IMR-90 (cell line): ENCODE data around the gene SETD2. TPM values are rescaled to one million over a fixed set of nuclear protein-coding genes. Genes with fewer than 3 reads are reported as not detected.

Source experiments
- ATAC-seq: fragments of 200-7000 bp; cut with Tn5 transposase; 2 replicates; pipeline ENCODE4 v1.9.1; 2020; ENCODE audit warnings: low read depth, mild to moderate bottlenecking, moderate library complexity
- BruUV-seq: library from RNA; stranded (reverse); fragments of 400-500 nt; replicated peaks from 2 replicates; lab custom pipeline; 2021; lab: Mats Ljungman, UMichigan
- CTCF ChIA-PET: fragments of 300-600 bp; formaldehyde crosslinking; extraction: SDS; loops from one replicate; lab custom pipeline; 2021; ENCODE audit warnings: antibody characterized with exemption; lab: Yijun Ruan, JAX
- POLR2A ChIA-PET: fragments of 300-600 bp; sonication (Branson Sonifier 250); formaldehyde crosslinking; loops from one replicate; lab custom pipeline; 2022; ENCODE audit warnings: antibody characterized with exemption; ENCODE audit not compliant: unreplicated experiment; lab: Charles Lee
- DNase-seq: peaks from one replicate; pipeline ENCODE4 v3.0.0; 2013
- H2AFZ ChIP-seq: replicated peaks from 2 replicates; pipeline ENCODE3; 2013; ENCODE audit warnings: low read length, mild to moderate bottlenecking; ENCODE audit not compliant: poor library complexity
- H2AK5ac ChIP-seq: 2 replicates; pipeline ENCODE4 v1.6.1; 2013; ENCODE audit warnings: low read depth, low read length, inconsistent platforms
- H2AK9ac ChIP-seq: replicated peaks from 2 replicates; pipeline ENCODE3; 2013; ENCODE audit warnings: mild to moderate bottlenecking, low read depth, low read length, moderate library complexity; ENCODE audit not compliant: poor library complexity
- H2BK120ac ChIP-seq: 2 replicates; pipeline ENCODE4 v1.6.1; 2013; ENCODE audit warnings: low read depth, low read length, inconsistent platforms
- H2BK15ac ChIP-seq: 3 replicates; pipeline ENCODE4 v1.6.1; 2013; ENCODE audit warnings: low read depth, low read length, inconsistent platforms
- H2BK20ac ChIP-seq: 2 replicates; pipeline ENCODE4 v1.6.1; 2013; ENCODE audit warnings: low read depth, mild to moderate bottlenecking, inconsistent platforms, low read length, moderate library complexity
- H2BK5ac ChIP-seq: 2 replicates; pipeline ENCODE4 v1.6.1; 2013; ENCODE audit warnings: mild to moderate bottlenecking, low read depth, low read length, inconsistent platforms; ENCODE audit not compliant: poor library complexity, severe bottlenecking
- H3K14ac ChIP-seq: replicated peaks from 2 replicates; pipeline ENCODE4 v1.6.1; 2013; ENCODE audit warnings: low read depth, low read length, inconsistent platforms
- H3K18ac ChIP-seq: 2 replicates; pipeline ENCODE4 v1.6.1; 2013; ENCODE audit warnings: low read depth, low read length, control low read depth
- H3K23ac ChIP-seq: 2 replicates; pipeline ENCODE4 v1.6.1; 2013; ENCODE audit warnings: low read depth, low read length, inconsistent platforms
- H3K27ac ChIP-seq: 2 replicates; pipeline ENCODE4 v1.5.1; 2013; ENCODE audit warnings: mild to moderate bottlenecking, control low read depth, low read length; ENCODE audit not compliant: insufficient read depth
- H3K27me3 ChIP-seq: 2 replicates; pipeline ENCODE4 v1.6.1; 2013; ENCODE audit warnings: low read length; ENCODE audit not compliant: control insufficient read depth, insufficient read depth
- H3K36me3 ChIP-seq: 2 replicates; pipeline ENCODE4 v1.6.1; 2013; ENCODE audit warnings: low read length, mixed read lengths; ENCODE audit not compliant: control insufficient read depth, insufficient read depth
- H3K4ac ChIP-seq: 2 replicates; pipeline ENCODE4 v1.6.1; 2013; ENCODE audit warnings: low read depth, low read length, inconsistent platforms
- H3K4me1 ChIP-seq: 2 replicates; pipeline ENCODE4 v1.6.1; 2013; ENCODE audit warnings: low read length, mixed read lengths; ENCODE audit not compliant: control insufficient read depth, insufficient read depth
- H3K4me2 ChIP-seq: 2 replicates; pipeline ENCODE4 v1.6.1; 2013; ENCODE audit warnings: low read depth, mild to moderate bottlenecking, control low read depth, low read length, moderate library complexity
- H3K4me3 ChIP-seq: 2 replicates; pipeline ENCODE4 v1.5.1; 2013; ENCODE audit warnings: low read depth, mild to moderate bottlenecking, control low read depth, low read length, moderate library complexity; ENCODE audit not compliant: insufficient read depth
- H3K56ac ChIP-seq: 2 replicates; pipeline ENCODE4 v1.6.1; 2013; ENCODE audit warnings: low read length, inconsistent platforms; ENCODE audit not compliant: insufficient read depth; ENCODE audit errors: extremely low read depth
- H3K79me1 ChIP-seq, 2 experiments: 2 replicates each; pipeline ENCODE4 v1.6.1; 2013; ENCODE audit warnings: low read length in 2 of 2, inconsistent platforms in 1 of 2, low read depth in 1 of 2
- H3K9ac ChIP-seq: 2 replicates; pipeline ENCODE4 v1.6.1; 2013; ENCODE audit warnings: low read depth, low read length, control low read depth
- H3K9me1 ChIP-seq: 2 replicates; pipeline ENCODE4 v1.6.1; 2013; ENCODE audit warnings: low read length, inconsistent platforms; ENCODE audit not compliant: insufficient read depth
- H3K9me3 ChIP-seq: 2 replicates; pipeline ENCODE4 v1.6.1; 2013; ENCODE audit warnings: low read length; ENCODE audit not compliant: control insufficient read depth, insufficient read depth
- H4K20me1 ChIP-seq: 2 replicates; pipeline ENCODE4 v1.6.1; 2013; ENCODE audit warnings: low read length, inconsistent platforms; ENCODE audit not compliant: insufficient read depth
- H4K5ac ChIP-seq: 2 replicates; pipeline ENCODE4 v1.6.1; 2013; ENCODE audit warnings: mild to moderate bottlenecking, low read depth, low read length, control low read depth
- H4K8ac ChIP-seq, 2 experiments: 2 replicates each; pipeline ENCODE4 v1.6.1; 2013; ENCODE audit warnings: low read depth in 2 of 2, low read length in 2 of 2, control low read depth in 1 of 2, inconsistent platforms in 1 of 2
- H4K91ac ChIP-seq: 2 replicates; pipeline ENCODE4 v1.6.1; 2013; ENCODE audit warnings: low read depth, low read length, inconsistent platforms; ENCODE audit not compliant: insufficient read depth
- BHLHE40 ChIP-seq: fragments of 150-350 bp; IDR thresholded peaks from 2 replicates; pipeline ENCODE4 v1.6.1; 2016; ENCODE audit warnings: mild to moderate bottlenecking, low read depth, low read length
- CEBPB ChIP-seq: IDR thresholded peaks from 2 replicates; pipeline ENCODE4 v1.6.1; 2012; ENCODE audit warnings: low read depth, low read length, improper control_type of control experiment
- CHD1 ChIP-seq: IDR thresholded peaks from 2 replicates; pipeline ENCODE4 v1.6.1; 2012; ENCODE audit warnings: low read depth, low read length, improper control_type of control experiment
- CTCF ChIP-seq: conservative IDR thresholded peaks from 2 replicates; pipeline ENCODE4 v1.5.1; 2012; ENCODE audit warnings: mild to moderate bottlenecking, low read depth, low read length, improper control_type of control experiment
- ELK1 ChIP-seq: fragments of 150-350 bp; IDR thresholded peaks from 2 replicates; pipeline ENCODE4 v1.6.1; 2016; ENCODE audit warnings: low read depth, mild to moderate bottlenecking, low read length, moderate library complexity, borderline replicate concordance
- FOS ChIP-seq: fragments of 150-350 bp; IDR thresholded peaks from 2 replicates; pipeline ENCODE4 v1.6.1; 2016; ENCODE audit warnings: low read depth, low read length
- MAFK ChIP-seq: IDR thresholded peaks from 2 replicates; pipeline ENCODE4 v1.6.1; 2012; ENCODE audit warnings: low read depth, low read length, improper control_type of control experiment
- MAZ ChIP-seq: IDR thresholded peaks from 2 replicates; pipeline ENCODE4 v1.6.1; 2012; ENCODE audit warnings: low read depth, mild to moderate bottlenecking, low read length, improper control_type of control experiment, moderate library complexity, borderline replicate concordance
- MXI1 ChIP-seq: IDR thresholded peaks from 2 replicates; pipeline ENCODE4 v1.6.1; 2012; ENCODE audit warnings: low read depth, mild to moderate bottlenecking, low read length, moderate library complexity, borderline replicate concordance
- NFE2L2 ChIP-seq: fragments of 150-350 bp; IDR thresholded peaks from 2 replicates; pipeline ENCODE4 v1.6.1; 2016; ENCODE audit warnings: low read depth, mild to moderate bottlenecking, low read length
- POLR2A ChIP-seq: IDR thresholded peaks from 2 replicates; pipeline ENCODE4 v1.6.1; 2012; ENCODE audit warnings: mild to moderate bottlenecking, low read depth, low read length
- RAD21 ChIP-seq: IDR thresholded peaks from 2 replicates; pipeline ENCODE4 v1.6.1; 2012; ENCODE audit warnings: low read length, improper control_type of control experiment
- RCOR1 ChIP-seq: IDR thresholded peaks from 2 replicates; pipeline ENCODE4 v1.6.1; 2012; ENCODE audit warnings: mild to moderate bottlenecking, low read length, improper control_type of control experiment; ENCODE audit not compliant: insufficient replicate concordance
- RFX5 ChIP-seq: IDR thresholded peaks from 2 replicates; pipeline ENCODE4 v1.8.0; 2012; ENCODE audit warnings: low read depth, mild to moderate bottlenecking, low read length, moderate library complexity
- SMC3 ChIP-seq: fragments of 150-350 bp; IDR thresholded peaks from 2 replicates; pipeline ENCODE4 v1.6.1; 2016; ENCODE audit warnings: low read depth, mild to moderate bottlenecking, antibody characterized with exemption, low read length, moderate library complexity
- USF2 ChIP-seq: fragments of 150-350 bp; IDR thresholded peaks from 2 replicates; pipeline ENCODE4 v1.6.1; 2017; ENCODE audit warnings: mild to moderate bottlenecking, antibody characterized with exemption, low read length, low read depth
- WGBS, 2 experiments: methylation state at CpG; one replicate each; pipeline versions ENCODE4 v1.1.5 to v1.1.7; 2013; ENCODE audit warnings: missing lambda C conversion rate in 2 of 2; ENCODE audit not compliant: insufficient read length in 1 of 2; ENCODE audit errors: extremely low coverage in 2 of 2; 5-methylcytosine and 5-hydroxymethylcytosine counted together
- dilution Hi-C: fragments of 300-500 bp; cut with HindIII; formaldehyde crosslinking; loops from one replicate; pipeline ENCODE4 v1.14.3; 2018; ENCODE audit warnings: low sequenced_read_pairs; ENCODE audit not compliant: unreplicated experiment
- in situ Hi-C: fragments of 300-500 bp; cut with MboI; formaldehyde crosslinking; loops from 3 replicates; pipeline ENCODE4 v1.14.3; 2019; ENCODE audit warnings: low sequenced_read_pairs, inconsistent platforms, mixed read lengths
- intact Hi-C: fragments of 100-400 bp; cut with micrococcal nuclease; formaldehyde crosslinking; loops from 2 replicates; pipeline ENCODE4 v1.10.0; 2022
- polyA plus RNA-seq, 3 experiments: library from polyadenylated mRNA; depleted of rRNA; stranded (reverse); fragments of >200 nt; gene quantifications; 2 replicates each; pipeline ENCODE4 v1.2.3, GENCODE V29; 2012; ENCODE audit warnings: low replicate concordance in 1 of 3
- total RNA-seq: library from RNA; depleted of rRNA; stranded (reverse); fragments of >200 nt; gene quantifications from 2 replicates; pipeline ENCODE4 v1.2.3, GENCODE V29; 2012

The SETD2 gene
- total and polyA plus RNA-seq, 2 of the 4 experiments (the other 2 are of a cell fraction), result 18.3 to 20.1 TPM

GRCh38 chr3:46982546-46982945 is 181.4 kb downstream of the SETD2 start:
- ATAC-seq (no peak), DNase-seq (no peak)
- H3K27me3 ChIP-seq, result no peaks in the 10 kb centered on the region
- no peak overlapping the region for H2BK5ac ChIP-seq
- no peaks in the 10 kb centered on the region for H4K20me1 ChIP-seq
- 67% methylated on average over 1 of the region's 2 CpGs; no CpG with 5 or more reads in 1 of the 2 experiments for WGBS, 2 experiments
- no peak overlapping the region for H3K56ac ChIP-seq
- H4K5ac ChIP-seq, result no peak overlapping the region
- H3K4me1 ChIP-seq, result peaks cover 7% of the 10 kb centered on the region
- no peak overlapping the region for H2BK120ac ChIP-seq
- H4K91ac ChIP-seq, result no peak overlapping the region
- H3K23ac ChIP-seq, result no peak overlapping the region
- TF ChIP-seq MXI1 (no peak), NFE2L2 (no peak), MAZ (no peak), CEBPB (no peak), MAFK (no peak), CHD1 (no peak), ELK1 (no peak), RCOR1 (no peak), POLR2A (no peak), BHLHE40 (no peak), RFX5 (no peak), SMC3 (no peak), USF2 (no peak), CTCF (no peak), RAD21 (no peak), FOS (no peak)
- intact Hi-C loops (no loop called here), in situ Hi-C loops (no loop called here), dilution Hi-C loops (no loop called here)
- no peak overlapping the region for H3K4me2 ChIP-seq
- H2AFZ ChIP-seq, result no peak overlapping the region
- no peak overlapping the region for H3K18ac ChIP-seq
- H3K36me3 ChIP-seq, result no peaks in the 10 kb centered on the region
- no peak overlapping the region for H3K4ac ChIP-seq
- H4K8ac ChIP-seq, result no peak overlapping the region
- H2BK20ac ChIP-seq, result no peak overlapping the region
- no peak overlapping the region for H2BK15ac ChIP-seq
- H3K9ac ChIP-seq, result no peak overlapping the region
- CTCF ChIA-PET, result interaction anchor here (1.5 kb wide), 1 partner anchor 46 kb away, joined by 3 read pairs; no protein-coding TSS in a partner anchor
- no peak overlapping the region for H2AK9ac ChIP-seq
- no peaks in the 10 kb centered on the region for H3K9me3 ChIP-seq
- H2AK5ac ChIP-seq, result no peak overlapping the region
- POLR2A ChIA-PET, result no interaction called here
- H3K4me3 ChIP-seq, result no peak overlapping the region
- H3K79me1 ChIP-seq, result peaks cover 0 to 24% of the 10 kb centered on the region in 2 experiments; a peak in 2 of 4 replicates
- no TSS peak for BruUV-seq
- H3K27ac ChIP-seq, result no peak overlapping the region
- peaks cover 7% of the 10 kb centered on the region for H3K9me1 ChIP-seq
- H3K14ac ChIP-seq, result no peak overlapping the region
